K562 (cell line): Measurements from ENCODE around the gene COL4A6.

Experiments used
- ADNP ChIP-seq: fragments of 200-800 bp; sonication (Bioruptor generic); IDR thresholded peaks from 2 replicates; pipeline ENCODE4 v1.6.1; 2016; ENCODE audit warnings: missing genetic modification characterization, missing compliant biosample characterization
- CTCF ChIP-seq, 3 experiments: IDR thresholded peaks in 2 of 3; conservative IDR thresholded peaks in 1 of 3; 2 replicates each; pipeline ENCODE4 v1.5.1; 2011 to 2012; ENCODE audit warnings: low read length in 3 of 3, mild to moderate bottlenecking in 3 of 3, control low read depth in 2 of 3, improper control_type of control experiment in 1 of 3, inconsistent platforms in 1 of 3, low read depth in 1 of 3, mixed read lengths in 1 of 3, moderate library complexity in 1 of 3; ENCODE audit not compliant: insufficient read depth in 2 of 3
- HNRNPK ChIP-seq: fragments of 200-400 bp; formaldehyde crosslinking; IDR thresholded peaks from one replicate; pipeline ENCODE4 v1.6.1; 2018; ENCODE audit warnings: mild to moderate bottlenecking, low read depth, low read length; ENCODE audit not compliant: poor library complexity, severe bottlenecking
- KAT8 ChIP-seq: fragments of 450-650 bp; IDR thresholded peaks from 2 replicates; pipeline ENCODE4 v1.6.1; 2016; ENCODE audit warnings: low read depth, mild to moderate bottlenecking
- POLR2AphosphoS5 ChIP-seq: IDR thresholded peaks from 2 replicates; pipeline ENCODE4 v1.6.1; 2011; ENCODE audit warnings: mild to moderate bottlenecking, low read depth, low read length, moderate library complexity; ENCODE audit not compliant: control insufficient read depth, insufficient read depth
- RAD21 ChIP-seq, 2 experiments: fragments of 250-450 bp in 1 of 2; fragments of 450-650 bp in 1 of 2; sonication (Bioruptor Pico) in 1 of 2; formaldehyde crosslinking in 1 of 2; IDR thresholded peaks in 1 of 2; conservative IDR thresholded peaks in 1 of 2; 2 replicates each; pipeline versions ENCODE4 v1.4.0 to v1.8.0; 2020 to 2022; ENCODE audit warnings: mild to moderate bottlenecking in 2 of 2, moderate library complexity in 1 of 2
- SRSF7 ChIP-seq: fragments of 200-400 bp; formaldehyde crosslinking; optimal IDR thresholded peaks from 2 replicates; pipeline ENCODE3; 2017; ENCODE audit warnings: mild to moderate bottlenecking, low read depth, low read length
- TAF1 ChIP-seq: IDR thresholded peaks from 2 replicates; pipeline ENCODE4 v1.6.1; 2011; ENCODE audit warnings: mild to moderate bottlenecking, low read length, moderate library complexity; ENCODE audit not compliant: insufficient read depth, control insufficient read depth, severe bottlenecking; ENCODE audit errors: extremely low read depth
- TGIF2 ChIP-seq: sonication (generic); formaldehyde crosslinking; IDR thresholded peaks from 2 replicates; pipeline ENCODE4 v1.8.1; 2022; ENCODE audit warnings: mild to moderate bottlenecking, missing genetic modification reagents, moderate library complexity
- TF ChIP-seq, protein P1 (sequence below), 2 experiments: fragments of 450-650 bp in 1 of 2; sonication (generic) in 1 of 2; formaldehyde crosslinking; conservative IDR thresholded peaks; 2 replicates each; pipeline versions ENCODE4 v1.4.0 to v1.8.1; 2020 to 2022; ENCODE audit warnings: mild to moderate bottlenecking in 1 of 2, missing genetic modification reagents in 1 of 2

- TF ChIP-seq, protein P1, sequence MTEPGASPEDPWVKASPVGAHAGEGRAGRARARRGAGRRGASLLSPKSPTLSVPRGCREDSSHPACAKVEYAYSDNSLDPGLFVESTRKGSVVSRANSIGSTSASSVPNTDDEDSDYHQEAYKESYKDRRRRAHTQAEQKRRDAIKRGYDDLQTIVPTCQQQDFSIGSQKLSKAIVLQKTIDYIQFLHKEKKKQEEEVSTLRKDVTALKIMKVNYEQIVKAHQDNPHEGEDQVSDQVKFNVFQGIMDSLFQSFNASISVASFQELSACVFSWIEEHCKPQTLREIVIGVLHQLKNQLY (CRISPR knock-in tag; conservative IDR thresholded peaks at IDR 0.05) = no peak
- TF ChIP-seq POLR2AphosphoS5 (no peak), RAD21 (CRISPR knock-in tag; conservative IDR thresholded peaks at IDR 0.05 in 1 of 2, IDR thresholded peaks at IDR 0.05 in 1 of 2) (peak in 1 of 2 experiments; percentile 47; a peak in 3 of 4 replicates), KAT8 (peak; percentile 88), SRSF7 (no peak), CTCF (IDR thresholded peaks at IDR 0.05 in 2 of 3, conservative IDR thresholded peaks at IDR 0.05 in 1 of 3; ENCODE audit: insufficient read depth in 2 of 3, low read depth in 1 of 3, low read length in 3 of 3) (peak; percentile 44 to 56 (median 48)), HNRNPK (no peak), ADNP (tag) (no peak), TAF1 (no peak), TGIF2 (CRISPR knock-in tag) (no peak)
Observed at GRCh38 chrX:108165383-108166111, 272.7 kb downstream of the COL4A6 start.
